Measurements from ENCODE around the gene BRAF. TPM values are rescaled to one million over a fixed set of nuclear protein-coding genes. Genes with fewer than 3 reads are reported as not detected.

Gene BRAF
- total and polyA plus RNA-seq, 2 donors (not counting 3 experiments of a cell fraction or from before 2014, with no cell fraction given), result 6.6 to 26.2 TPM

GRCh38 chr7:140685407-140686087 is 239.2 kb downstream of the BRAF start:
- dilution Hi-C loops (cut with MboI; ENCODE audit: extremely low pct_ligation_motif_present, low sequenced_read_pairs), result no loop called here

More at GRCh38 chr7:140685407-140686087, 239.2 kb downstream of the BRAF start:
- FAIRE-seq, result no peak
- H3K4me3 ChIP-seq (replicated peaks in 1 of 3; ENCODE audit: insufficient read depth in 1 of 3, low read depth in 1 of 3, low read length in 3 of 3), result no peak overlapping the region
- no peak overlapping the region for H3K9ac ChIP-seq (replicated peaks; ENCODE audit: extremely low read depth, insufficient read depth, low read length)
- H3K27ac ChIP-seq (ENCODE audit: insufficient read depth, low read depth, low read length), result no peak overlapping the region
- H3K9me3 ChIP-seq (replicated peaks; ENCODE audit: control insufficient read depth, insufficient read depth, low read length), result no peaks in the 10 kb centered on the region
- no peaks in the 10 kb centered on the region for H3K79me2 ChIP-seq (ENCODE audit: control insufficient read depth, insufficient read depth, low read length)
- no peak overlapping the region for H2AFZ ChIP-seq (ENCODE audit: low read depth, low read length)
- no peaks in the 10 kb centered on the region for H3K4me1 ChIP-seq (ENCODE audit: control insufficient read depth, extremely low read depth, insufficient read depth, low read length)
- DNase-seq (ENCODE audit: low read depth, low spot score), result peak; percentile 56
- no peaks in the 10 kb centered on the region for H3K9me1 ChIP-seq (replicated peaks; ENCODE audit: control insufficient read depth, extremely low read depth, insufficient read depth, low read length)
- no peaks in the 10 kb centered on the region for H3K27me3 ChIP-seq (ENCODE audit: control insufficient read depth in 2 of 2, insufficient read depth in 2 of 2, low read length in 2 of 2)
- no peaks in the 10 kb centered on the region for H4K20me1 ChIP-seq (replicated peaks; ENCODE audit: control insufficient read depth, extremely low read depth, insufficient read depth, low read length)
- CTCF ChIA-PET, result interaction anchor here (1.7 to 2.3 kb wide), 2 partner anchors 9 to 10 kb away, joined by 3 to 7 read pairs; no protein-coding TSS in a partner anchor
- intact Hi-C loops (cut with micrococcal nuclease), result no loop called here
- H3K4me2 ChIP-seq (ENCODE audit: insufficient read depth, low read length), result no peak overlapping the region
- BruUV-seq (replicated peaks), result no TSS peak
- peaks cover 0 to 8% of the 10 kb centered on the region in 2 experiments for H3K36me3 ChIP-seq (ENCODE audit: control insufficient read depth in 2 of 2, extremely low read depth in 1 of 2, insufficient read depth in 2 of 2, low read length in 2 of 2)
- POLR2A ChIA-PET, result no interaction called here
- no peak for TF ChIP-seq JUN (IDR thresholded peaks at IDR 0.05; ENCODE audit: borderline replicate concordance, insufficient read depth, insufficient read length, low read depth)
- no peak for TF ChIP-seq MYC (IDR thresholded peaks at IDR 0.05; ENCODE audit: low read depth, low read length)
- no peak for TF ChIP-seq FOS (IDR thresholded peaks at IDR 0.05; ENCODE audit: borderline replicate concordance, insufficient read depth, low read length)
- TF ChIP-seq MAX (IDR thresholded peaks at IDR 0.05; ENCODE audit: insufficient read depth, insufficient read length), result no peak
- TF ChIP-seq POLR2A (IDR thresholded peaks at IDR 0.05; ENCODE audit: low read depth, low read length), result no peak
- TF ChIP-seq, protein P1, sequence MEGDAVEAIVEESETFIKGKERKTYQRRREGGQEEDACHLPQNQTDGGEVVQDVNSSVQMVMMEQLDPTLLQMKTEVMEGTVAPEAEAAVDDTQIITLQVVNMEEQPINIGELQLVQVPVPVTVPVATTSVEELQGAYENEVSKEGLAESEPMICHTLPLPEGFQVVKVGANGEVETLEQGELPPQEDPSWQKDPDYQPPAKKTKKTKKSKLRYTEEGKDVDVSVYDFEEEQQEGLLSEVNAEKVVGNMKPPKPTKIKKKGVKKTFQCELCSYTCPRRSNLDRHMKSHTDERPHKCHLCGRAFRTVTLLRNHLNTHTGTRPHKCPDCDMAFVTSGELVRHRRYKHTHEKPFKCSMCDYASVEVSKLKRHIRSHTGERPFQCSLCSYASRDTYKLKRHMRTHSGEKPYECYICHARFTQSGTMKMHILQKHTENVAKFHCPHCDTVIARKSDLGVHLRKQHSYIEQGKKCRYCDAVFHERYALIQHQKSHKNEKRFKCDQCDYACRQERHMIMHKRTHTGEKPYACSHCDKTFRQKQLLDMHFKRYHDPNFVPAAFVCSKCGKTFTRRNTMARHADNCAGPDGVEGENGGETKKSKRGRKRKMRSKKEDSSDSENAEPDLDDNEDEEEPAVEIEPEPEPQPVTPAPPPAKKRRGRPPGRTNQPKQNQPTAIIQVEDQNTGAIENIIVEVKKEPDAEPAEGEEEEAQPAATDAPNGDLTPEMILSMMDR (IDR thresholded peaks at IDR 0.05; ENCODE audit: extremely low read depth in 1 of 2, insufficient read depth in 1 of 2, low read depth in 1 of 2, low read length in 2 of 2), result no peak
- no peak for TF ChIP-seq POLR2AphosphoS5 (IDR thresholded peaks at IDR 0.05; ENCODE audit: insufficient read depth, low read depth, low read length)
- no peak for TF ChIP-seq EZH2 (IDR thresholded peaks at IDR 0.05; ENCODE audit: borderline replicate concordance, low read depth, low read length, severe bottlenecking)

Measured in endothelial cell of umbilical vein (primary cell).